Measurements from ENCODE around the gene ANGPTL4.

The ANGPTL4 gene

GRCh38 chr19:8389891-8390616 is 26.1 kb downstream of the ANGPTL4 start, which contains the start of gene RAB11B:
TSS of gene RAB11B (plus strand) at chr19:8390360. CDS start at chr19:8390417, 57 bp downstream.
- Histone ChIP-seq H3K27me3 (replicated peaks in 2 of 5; ENCODE audit: control insufficient read depth in 4 of 5, insufficient read depth in 5 of 5, low read length in 4 of 5) (no peaks in the 10 kb centered on the region), H3K9me3 (ENCODE audit: control extremely low read depth in 1 of 5, control insufficient read depth in 4 of 5, insufficient read depth in 2 of 5, low read depth in 1 of 5, low read length in 4 of 5) (peaks cover 0 to 6% (median 0%) of the 10 kb centered on the region in 5 experiments), H3K4me3 (ENCODE audit: control insufficient read depth in 1 of 7, extremely low read depth in 1 of 7, insufficient read depth in 4 of 7, low read depth in 2 of 7, low read length in 6 of 7) (peak within 1 kb of the TSS; percentile 82 to 100 (median 92)), H3K36me3 (ENCODE audit: control insufficient read depth in 4 of 4, insufficient read depth in 4 of 4, low read length in 3 of 4) (peaks cover 0 to 5% (median 2%) of the 10 kb centered on the region in 4 experiments), H3K4me1 (ENCODE audit: control extremely low read depth in 1 of 4, control insufficient read depth in 4 of 4, insufficient read depth in 4 of 4, low read length in 3 of 4) (peaks cover 0 to 27% (median 17%) of the 10 kb centered on the region in 4 experiments), H3K27ac (ENCODE audit: insufficient read depth in 1 of 2, low read depth in 1 of 2, low read length in 2 of 2, poor library complexity in 1 of 2, severe bottlenecking in 2 of 2) (peak within 1 kb of the TSS; percentile 92 to 94)
- DNase-seq: peak; percentile 100
- under 1% methylated on average over 58 of the region's 70 CpGs for WGBS (ENCODE audit: insufficient coverage)
- POLR2A ChIA-PET: interaction anchor here (0.6 to 1.0 kb wide), 3 partner anchors 23 to 66 kb away, joined by 4 read pairs; partner anchors contain the start of gene MARCHF2
- CTCF ChIA-PET: interaction anchor here (0.6 to 5.1 kb wide), 3 partner anchors 32 to 56 kb away, joined by 3 to 29 read pairs (median 3); no protein-coding TSS in a partner anchor

- peak; percentile 87 to 91 (median 91) for DNase-seq
- WGBS (ENCODE audit: insufficient coverage): 0% methylated on average over 14 of the region's 28 CpGs
- peak overlapping the region; percentile 92 to 94 for H3K27ac ChIP-seq (ENCODE audit: insufficient read depth in 1 of 2, low read depth in 1 of 2, low read length in 2 of 2, poor library complexity in 1 of 2, severe bottlenecking in 2 of 2)
- H3K27me3 ChIP-seq (replicated peaks in 2 of 5; ENCODE audit: control insufficient read depth in 4 of 5, insufficient read depth in 5 of 5, low read length in 4 of 5): no peaks in the 10 kb centered on the region
- H3K4me3 ChIP-seq (ENCODE audit: control insufficient read depth in 1 of 7, extremely low read depth in 1 of 7, insufficient read depth in 4 of 7, low read depth in 2 of 7, low read length in 6 of 7): peak overlapping the region; percentile 82 to 100 (median 92)
- H3K36me3 ChIP-seq (ENCODE audit: control insufficient read depth in 4 of 4, insufficient read depth in 4 of 4, low read length in 3 of 4): peaks cover 0 to 5% (median 2%) of the 10 kb centered on the region in 4 experiments
- ChIA-PET CTCF (interaction anchor here (1.0 to 5.1 kb wide), 2 partner anchors 33 to 36 kb away, joined by 3 to 29 read pairs; no protein-coding TSS in a partner anchor), POLR2A (interaction anchor here (0.6 to 1.0 kb wide), 3 partner anchors 23 to 65 kb away, joined by 4 read pairs; partner anchors contain the start of gene MARCHF2)
- H3K4me1 ChIP-seq (ENCODE audit: control extremely low read depth in 1 of 4, control insufficient read depth in 4 of 4, insufficient read depth in 4 of 4, low read length in 3 of 4): peaks cover 0 to 28% (median 17%) of the 10 kb centered on the region in 4 experiments
- H3K9me3 ChIP-seq (ENCODE audit: control extremely low read depth in 1 of 5, control insufficient read depth in 4 of 5, insufficient read depth in 2 of 5, low read depth in 1 of 5, low read length in 4 of 5): peaks cover 0 to 6% (median 0%) of the 10 kb centered on the region in 5 experiments
Observed at GRCh38 chr19:8390617-8390981, 26.6 kb downstream of the ANGPTL4 start.

GRCh38 chr19:8391198-8392016 is 27.5 kb downstream of the ANGPTL4 start:
- peaks cover 0 to 28% (median 19%) of the 10 kb centered on the region in 4 experiments for H3K4me1 ChIP-seq (ENCODE audit: control extremely low read depth in 1 of 4, control insufficient read depth in 4 of 4, insufficient read depth in 4 of 4, low read length in 3 of 4)
- 77% methylated on average over 17 of the region's 23 CpGs for WGBS (ENCODE audit: insufficient coverage)
- CTCF ChIA-PET: interaction anchor here (1.3 to 5.1 kb wide), 2 partner anchors 22 to 37 kb away, joined by 4 to 29 read pairs; partner anchors contain the start of gene MARCHF2
- peak overlapping the region in 3 of 7 experiments; percentile 30 to 88 (median 46) for H3K4me3 ChIP-seq (ENCODE audit: control insufficient read depth in 1 of 7, extremely low read depth in 1 of 7, insufficient read depth in 4 of 7, low read depth in 2 of 7, low read length in 6 of 7)
- H3K27me3 ChIP-seq (replicated peaks in 2 of 5; ENCODE audit: control insufficient read depth in 4 of 5, insufficient read depth in 5 of 5, low read length in 4 of 5): no peaks in the 10 kb centered on the region
- POLR2A ChIA-PET: interaction anchor here (0.8 kb wide), 1 partner anchor 22 kb away, joined by 4 read pairs; the partner anchor contains the start of gene MARCHF2
- peaks cover 0 to 5% (median 2%) of the 10 kb centered on the region in 4 experiments for H3K36me3 ChIP-seq (ENCODE audit: control insufficient read depth in 4 of 4, insufficient read depth in 4 of 4, low read length in 3 of 4)
- H3K27ac ChIP-seq (ENCODE audit: insufficient read depth in 1 of 2, low read depth in 1 of 2, low read length in 2 of 2, poor library complexity in 1 of 2, severe bottlenecking in 2 of 2): peak overlapping the region in 1 of 2 experiments; percentile 94
- DNase-seq: no peak
- H3K9me3 ChIP-seq (ENCODE audit: control extremely low read depth in 1 of 5, control insufficient read depth in 4 of 5, insufficient read depth in 2 of 5, low read depth in 1 of 5, low read length in 4 of 5): peaks cover 0 to 6% (median 0%) of the 10 kb centered on the region in 5 experiments

- no peak for DNase-seq
- peaks cover 0 to 30% (median 23%) of the 10 kb centered on the region in 4 experiments for H3K4me1 ChIP-seq (ENCODE audit: control extremely low read depth in 1 of 4, control insufficient read depth in 4 of 4, insufficient read depth in 4 of 4, low read length in 3 of 4)
- peak overlapping the region in 1 of 7 experiments; percentile 4 for H3K4me3 ChIP-seq (ENCODE audit: control insufficient read depth in 1 of 7, extremely low read depth in 1 of 7, insufficient read depth in 4 of 7, low read depth in 2 of 7, low read length in 6 of 7)
- ChIA-PET POLR2A (no interaction called here), CTCF (interaction anchor here (0.7 to 5.1 kb wide), 3 partner anchors 21 to 38 kb away, joined by 3 to 29 read pairs (median 4); partner anchors contain the start of gene MARCHF2)
- WGBS (ENCODE audit: insufficient coverage): 55% methylated on average over 7 of the region's 11 CpGs
- no peak overlapping the region for H3K27ac ChIP-seq (ENCODE audit: insufficient read depth in 1 of 2, low read depth in 1 of 2, low read length in 2 of 2, poor library complexity in 1 of 2, severe bottlenecking in 2 of 2)
- H3K9me3 ChIP-seq (ENCODE audit: control extremely low read depth in 1 of 5, control insufficient read depth in 4 of 5, insufficient read depth in 2 of 5, low read depth in 1 of 5, low read length in 4 of 5): peaks cover 0 to under 1% (median 0%) of the 10 kb centered on the region in 5 experiments
- H3K36me3 ChIP-seq (ENCODE audit: control insufficient read depth in 4 of 4, insufficient read depth in 4 of 4, low read length in 3 of 4): peaks cover 0 to 3% (median 2%) of the 10 kb centered on the region in 4 experiments
- H3K27me3 ChIP-seq (replicated peaks in 2 of 5; ENCODE audit: control insufficient read depth in 4 of 5, insufficient read depth in 5 of 5, low read length in 4 of 5): no peaks in the 10 kb centered on the region
Observed at GRCh38 chr19:8392017-8392591, 28.1 kb downstream of the ANGPTL4 start.

- no peak for DNase-seq
- 89% methylated on average over 7 of the region's 8 CpGs for WGBS (ENCODE audit: insufficient coverage)
- no peaks in the 10 kb centered on the region for H3K9me3 ChIP-seq (ENCODE audit: control extremely low read depth in 1 of 5, control insufficient read depth in 4 of 5, insufficient read depth in 2 of 5, low read depth in 1 of 5, low read length in 4 of 5)
- no peak overlapping the region for H3K4me3 ChIP-seq (ENCODE audit: control insufficient read depth in 1 of 7, extremely low read depth in 1 of 7, insufficient read depth in 4 of 7, low read depth in 2 of 7, low read length in 6 of 7)
- H3K4me1 ChIP-seq (ENCODE audit: control extremely low read depth in 1 of 4, control insufficient read depth in 4 of 4, insufficient read depth in 4 of 4, low read length in 3 of 4): peaks cover 0 to 31% (median 25%) of the 10 kb centered on the region in 4 experiments
- H3K27ac ChIP-seq (ENCODE audit: insufficient read depth in 1 of 2, low read depth in 1 of 2, low read length in 2 of 2, poor library complexity in 1 of 2, severe bottlenecking in 2 of 2): no peak overlapping the region
- H3K27me3 ChIP-seq (replicated peaks in 2 of 5; ENCODE audit: control insufficient read depth in 4 of 5, insufficient read depth in 5 of 5, low read length in 4 of 5): no peaks in the 10 kb centered on the region
- ChIA-PET CTCF (interaction anchor here (5.1 kb wide), 1 partner anchor 39 kb away, joined by 29 read pairs; no protein-coding TSS in a partner anchor), POLR2A (no interaction called here)
- H3K36me3 ChIP-seq (ENCODE audit: control insufficient read depth in 4 of 4, insufficient read depth in 4 of 4, low read length in 3 of 4): peaks cover 0 to 6% (median 3%) of the 10 kb centered on the region in 4 experiments
Observed at GRCh38 chr19:8393192-8393870, 29.4 kb downstream of the ANGPTL4 start.

- Histone ChIP-seq H3K9me3 (ENCODE audit: control extremely low read depth in 1 of 5, control insufficient read depth in 4 of 5, insufficient read depth in 2 of 5, low read depth in 1 of 5, low read length in 4 of 5) (no peaks in the 10 kb centered on the region), H3K27ac (ENCODE audit: insufficient read depth in 1 of 2, low read depth in 1 of 2, low read length in 2 of 2, poor library complexity in 1 of 2, severe bottlenecking in 2 of 2) (no peak overlapping the region), H3K27me3 (replicated peaks in 2 of 5; ENCODE audit: control insufficient read depth in 4 of 5, insufficient read depth in 5 of 5, low read length in 4 of 5) (no peaks in the 10 kb centered on the region), H3K4me1 (ENCODE audit: control extremely low read depth in 1 of 4, control insufficient read depth in 4 of 4, insufficient read depth in 4 of 4, low read length in 3 of 4) (peaks cover 0 to 31% (median 25%) of the 10 kb centered on the region in 4 experiments), H3K4me3 (ENCODE audit: control insufficient read depth in 1 of 7, extremely low read depth in 1 of 7, insufficient read depth in 4 of 7, low read depth in 2 of 7, low read length in 6 of 7) (no peak overlapping the region), H3K36me3 (ENCODE audit: control insufficient read depth in 4 of 4, insufficient read depth in 4 of 4, low read length in 3 of 4) (peaks cover 2 to 9% (median 3%) of the 10 kb centered on the region in 4 experiments)
- ChIA-PET POLR2A (interaction anchor here (1.4 kb wide), 1 partner anchor 40 kb away, joined by 4 read pairs; no protein-coding TSS in a partner anchor), CTCF (interaction anchor here (1.1 to 5.1 kb wide), 3 partner anchors 14 to 40 kb away, joined by 3 to 29 read pairs (median 5); no protein-coding TSS in a partner anchor)
- WGBS (ENCODE audit: insufficient coverage): 96% methylated on average over 8 of the region's 8 CpGs
- no peak for DNase-seq
Observed at GRCh38 chr19:8393871-8394250, 29.9 kb downstream of the ANGPTL4 start.

Measured in common myeloid progenitor, CD34-positive (primary cell).